CD4-positive, alpha-beta T cell treated with Interleukin-2 at 100 ng/mL for 4 hours (primary cell): ENCODE measurements around the gene RTEL1.

Source experiments
- DNase-seq: peaks from one replicate; pipeline ENCODE4 v3.0.0-alpha.2; 2020; ENCODE audit warnings: low spot score

RTEL1 gene

GRCh38 chr20:63688228-63689045, 30.3 kb downstream of the RTEL1 start:
- DNase-seq, result no peak

GRCh38 chr20:63689046-63690002, 31.2 kb downstream of the RTEL1 start:
- DNase-seq, result no peak

- DNase-seq, result no peak
Measured at GRCh38 chr20:63690003-63690897, 32.1 kb downstream of the RTEL1 start.

- DNase-seq, result no peak
Measured at GRCh38 chr20:63690898-63691710, 33.0 kb downstream of the RTEL1 start.

- no peak for DNase-seq
Measured at GRCh38 chr20:63691711-63692435, 33.8 kb downstream of the RTEL1 start.

- DNase-seq, result no peak
Measured at GRCh38 chr20:63692436-63693082, 34.4 kb downstream of the RTEL1 start.

GRCh38 chr20:63693083-63693732, 35.1 kb downstream of the RTEL1 start:
- no peak for DNase-seq

- DNase-seq, result no peak
Measured at GRCh38 chr20:63693733-63694583, 35.8 kb downstream of the RTEL1 start.

- DNase-seq, result no peak
Measured at GRCh38 chr20:63694584-63695423, 36.7 kb downstream of the RTEL1 start.

GRCh38 chr20:63695424-63696305, 37.6 kb downstream of the RTEL1 start:
- no peak for DNase-seq

- no peak for DNase-seq
Measured at GRCh38 chr20:63696306-63696627, 38.2 kb downstream of the RTEL1 start.

- DNase-seq, result no peak
Measured at GRCh38 chr20:63696628-63697356, 38.7 kb downstream of the RTEL1 start, which contains the start of gene TNFRSF6B. Gene TNFRSF6B, plus strand, starts transcription at chr20:63696652. Its CDS starts 116 bp downstream, at chr20:63696768.

- DNase-seq, result no peak
Measured at GRCh38 chr20:63697357-63697867, 39.3 kb downstream of the RTEL1 start.

GRCh38 chr20:63697868-63698545, 39.9 kb downstream of the RTEL1 start:
- no peak for DNase-seq
